ENCODE data around the gene MFNG.

DNA sequence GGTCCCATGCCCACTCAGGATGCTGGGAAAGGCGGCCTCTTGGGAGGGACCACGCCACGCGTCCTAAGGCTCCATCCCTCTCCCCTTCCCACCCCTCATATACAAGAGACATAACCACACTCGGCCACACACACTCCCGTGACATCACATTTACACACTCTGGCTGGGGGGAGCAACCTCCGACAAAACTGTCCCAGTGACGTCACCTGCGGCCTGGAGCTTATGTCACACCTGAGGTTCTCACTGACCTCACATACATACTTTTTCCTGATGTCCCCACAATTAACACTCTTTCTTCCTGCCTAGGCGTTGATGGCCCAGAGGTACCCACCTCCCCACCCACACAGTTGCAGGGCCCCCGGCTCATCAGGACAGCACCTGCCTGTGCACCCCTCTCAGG, 60.8 kb downstream of the MFNG start:
- TF ChIP-seq EZH2 (IDR thresholded peaks at IDR 0.05; ENCODE audit: borderline replicate concordance, insufficient read depth, low read depth, low read length, poor library complexity, severe bottlenecking) = no peak
- TF ChIP-seq, protein P1, sequence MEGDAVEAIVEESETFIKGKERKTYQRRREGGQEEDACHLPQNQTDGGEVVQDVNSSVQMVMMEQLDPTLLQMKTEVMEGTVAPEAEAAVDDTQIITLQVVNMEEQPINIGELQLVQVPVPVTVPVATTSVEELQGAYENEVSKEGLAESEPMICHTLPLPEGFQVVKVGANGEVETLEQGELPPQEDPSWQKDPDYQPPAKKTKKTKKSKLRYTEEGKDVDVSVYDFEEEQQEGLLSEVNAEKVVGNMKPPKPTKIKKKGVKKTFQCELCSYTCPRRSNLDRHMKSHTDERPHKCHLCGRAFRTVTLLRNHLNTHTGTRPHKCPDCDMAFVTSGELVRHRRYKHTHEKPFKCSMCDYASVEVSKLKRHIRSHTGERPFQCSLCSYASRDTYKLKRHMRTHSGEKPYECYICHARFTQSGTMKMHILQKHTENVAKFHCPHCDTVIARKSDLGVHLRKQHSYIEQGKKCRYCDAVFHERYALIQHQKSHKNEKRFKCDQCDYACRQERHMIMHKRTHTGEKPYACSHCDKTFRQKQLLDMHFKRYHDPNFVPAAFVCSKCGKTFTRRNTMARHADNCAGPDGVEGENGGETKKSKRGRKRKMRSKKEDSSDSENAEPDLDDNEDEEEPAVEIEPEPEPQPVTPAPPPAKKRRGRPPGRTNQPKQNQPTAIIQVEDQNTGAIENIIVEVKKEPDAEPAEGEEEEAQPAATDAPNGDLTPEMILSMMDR (IDR thresholded peaks at IDR 0.05) = no peak

Measured in B cell (primary cell).